Urothelium cell line (cell line): Measurements from ENCODE around the gene MSH3.
"Not testable (repeated sequence)": the region's sequence is repeated elsewhere in the genome, so short reads cannot be mapped to it uniquely, and the experiment has no call there.

Source experiments
- DNase-seq: peaks from one replicate; pipeline ENCODE4 v3.0.0; 2011; ENCODE audit warnings: low spot score, mixed read lengths
- FAIRE-seq: peaks from 2 replicates; lab custom pipeline; 2011; peaks lifted over from hg19 to GRCh38; lab: Jason Lieb, UNC

MSH3 gene

DNA sequence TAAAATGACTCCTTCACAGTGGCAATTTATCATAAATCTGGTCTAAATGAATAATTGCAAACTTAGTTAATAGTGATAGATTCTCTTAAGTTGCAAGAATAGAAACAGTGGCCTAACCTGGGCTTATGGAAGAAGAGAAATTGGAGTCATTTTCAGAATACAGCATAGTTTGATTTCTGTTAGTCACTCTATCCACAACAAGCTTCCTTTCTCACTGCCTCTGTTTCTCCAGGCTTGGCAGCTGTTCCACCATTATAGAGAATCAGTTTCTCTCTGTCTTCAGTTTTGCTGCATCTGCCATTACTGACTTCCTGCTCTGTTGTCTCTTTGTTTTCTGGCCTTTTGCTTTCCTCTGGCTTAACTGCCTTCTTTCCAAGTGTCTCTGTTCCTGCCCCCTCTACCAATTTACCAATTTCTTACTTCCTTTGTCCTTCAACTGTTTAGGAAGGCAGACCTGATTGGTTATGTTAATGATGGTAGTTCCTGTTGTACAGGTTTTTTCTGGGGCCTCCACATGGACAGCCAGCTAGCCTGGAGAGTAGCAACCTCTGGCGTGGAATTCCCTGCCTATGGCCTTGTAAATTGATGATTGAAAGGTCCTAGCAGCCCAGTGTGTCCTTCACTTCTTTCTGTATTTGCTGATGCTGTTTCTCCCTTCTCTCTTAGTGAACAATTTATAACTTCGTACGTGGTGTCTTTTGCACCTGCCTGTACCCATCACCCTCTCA, 229.8 kb downstream of the MSH3 start:
- DNase-seq (no peak), FAIRE-seq (no peak)

DNA sequence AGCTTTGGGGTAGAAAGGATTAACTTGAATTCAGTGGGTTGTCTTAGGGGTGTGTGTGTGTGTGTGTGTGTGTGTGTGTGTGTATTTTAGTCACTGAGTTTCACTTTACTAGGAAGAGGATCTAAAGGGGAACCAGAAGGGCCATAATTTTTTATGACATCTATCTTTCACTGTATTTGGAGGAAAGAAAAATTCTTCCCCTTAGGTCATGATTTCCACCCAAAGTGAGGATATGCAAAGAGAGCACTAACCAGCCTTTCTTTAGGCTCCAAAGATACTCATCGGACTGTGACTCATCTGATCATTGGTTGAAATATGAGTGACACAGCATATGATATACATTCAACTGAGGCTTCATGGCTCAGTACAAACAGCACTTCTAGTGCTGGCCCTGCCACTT, 230.5 kb downstream of the MSH3 start:
- DNase-seq = no peak
- no peak for FAIRE-seq

DNA sequence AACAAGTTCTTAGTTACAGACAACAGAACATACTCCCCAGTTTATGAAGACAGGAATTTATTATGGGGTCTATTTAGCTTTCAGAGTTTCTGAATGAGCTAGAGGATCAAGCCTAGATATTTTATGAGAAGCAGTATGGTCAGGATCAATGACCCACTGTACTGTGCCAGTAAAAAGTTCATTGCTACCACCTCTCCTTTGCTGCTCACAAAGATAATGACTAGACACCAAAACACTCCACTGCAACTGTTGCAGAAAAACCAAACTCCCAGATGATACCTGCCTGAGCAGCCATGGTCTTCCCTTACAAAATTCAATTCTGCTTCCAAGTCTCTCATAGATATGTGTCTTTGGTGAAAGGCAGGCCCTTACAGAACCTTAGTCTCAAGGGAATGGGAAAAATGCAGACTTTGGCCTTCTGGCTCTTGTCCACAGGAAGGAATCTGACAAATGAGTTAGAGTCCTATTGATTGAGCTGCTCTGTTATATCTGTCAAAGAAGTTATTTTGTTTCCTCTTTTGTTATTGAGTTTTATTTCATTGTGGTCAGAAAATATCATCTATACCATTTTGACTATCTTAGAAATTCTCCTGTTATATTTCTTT, 231.0 kb downstream of the MSH3 start:
- DNase-seq (no peak), FAIRE-seq (no peak)

DNA sequence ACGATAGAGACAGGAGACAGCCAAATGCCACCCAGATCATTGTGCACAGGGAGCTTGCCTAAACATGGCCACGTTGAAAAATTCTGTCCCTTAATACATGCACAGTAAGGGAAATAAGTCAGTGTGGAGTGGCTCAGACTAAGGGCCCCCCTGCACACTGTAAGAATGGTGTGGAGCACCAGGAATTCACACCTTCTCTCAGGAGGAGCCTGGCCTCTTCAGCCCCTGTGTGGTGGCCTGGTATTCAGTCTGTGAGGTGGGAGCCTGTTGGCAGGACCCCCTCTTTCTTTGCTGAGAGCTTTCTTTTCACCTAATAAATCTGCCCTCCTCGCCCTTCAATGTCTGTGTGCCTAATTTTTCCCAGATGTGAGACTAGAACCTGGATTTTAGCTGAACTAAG, 239.6 kb downstream of the MSH3 start:
- FAIRE-seq (no peak), DNase-seq (no peak)

DNA sequence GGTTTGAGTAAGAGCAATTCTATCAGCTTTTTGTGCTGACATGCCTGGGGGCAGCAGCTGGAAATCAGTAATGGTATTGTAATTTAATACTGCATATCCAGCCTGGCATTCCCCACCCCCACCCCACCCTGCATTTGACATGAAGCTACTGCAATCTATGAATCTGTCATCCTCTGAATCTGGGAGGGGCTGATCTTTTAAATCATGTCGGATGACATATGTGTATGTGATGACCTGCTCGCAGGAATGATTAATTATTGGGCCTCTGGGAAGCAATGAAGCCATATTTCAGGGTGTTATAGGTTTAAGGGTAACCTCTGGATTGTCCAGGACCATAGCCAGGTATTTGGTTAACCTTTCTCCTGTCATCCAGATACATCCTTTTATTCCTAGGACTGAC, 241.1 kb downstream of the MSH3 start:
- FAIRE-seq (no peak), DNase-seq (no peak)

DNA sequence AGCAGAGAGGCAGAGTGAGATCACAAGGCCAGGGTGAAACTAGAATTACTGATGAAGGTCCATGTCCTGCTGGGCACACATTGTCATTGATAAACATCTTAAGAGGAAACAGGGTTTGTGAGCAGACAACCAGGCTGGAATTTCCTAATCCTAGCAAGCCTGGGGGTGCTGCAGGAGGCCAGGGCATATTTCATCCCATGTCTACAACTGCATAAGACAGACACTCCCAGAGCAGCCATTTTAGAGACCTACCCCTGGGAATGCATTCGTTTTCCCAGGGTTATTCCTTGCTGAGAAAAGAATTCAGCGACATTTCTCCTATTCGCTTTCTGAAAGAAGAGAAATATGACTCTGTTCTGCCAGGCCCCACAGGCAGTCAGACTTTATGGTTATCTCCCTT, 248.2 kb downstream of the MSH3 start:
- not testable (repeated sequence) for DNase-seq, FAIRE-seq

DNA sequence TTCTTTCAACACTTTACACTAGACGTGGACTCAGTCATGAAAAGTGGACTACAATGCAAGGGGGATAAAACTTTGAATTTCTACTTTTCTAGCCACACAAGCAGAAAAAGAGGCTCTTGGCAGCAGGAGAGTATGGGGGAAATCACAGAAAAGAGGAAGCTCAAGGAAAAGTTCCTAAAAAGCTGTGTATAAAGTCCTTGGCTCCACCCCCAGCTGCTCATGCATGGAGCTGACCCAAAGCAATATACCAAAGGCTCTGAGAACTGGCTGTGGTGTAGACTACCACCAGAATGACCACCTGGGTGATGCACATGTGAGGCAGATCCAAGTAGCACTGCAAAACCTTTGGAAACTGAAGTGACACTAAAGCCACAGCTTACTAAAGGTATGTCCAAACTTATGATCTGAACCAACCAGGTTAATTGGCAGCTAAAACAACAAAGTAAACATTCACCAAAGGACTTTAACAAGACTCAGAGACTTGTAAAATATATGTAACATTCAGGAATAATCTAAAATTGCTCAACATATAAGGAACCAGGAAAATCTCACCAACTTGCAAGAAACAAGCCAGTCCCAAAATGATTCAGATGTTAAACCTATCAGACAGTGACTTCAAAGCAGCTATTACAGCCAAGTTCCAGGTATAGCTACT, 250.2 kb downstream of the MSH3 start:
- no peak for DNase-seq
- FAIRE-seq = no peak

DNA sequence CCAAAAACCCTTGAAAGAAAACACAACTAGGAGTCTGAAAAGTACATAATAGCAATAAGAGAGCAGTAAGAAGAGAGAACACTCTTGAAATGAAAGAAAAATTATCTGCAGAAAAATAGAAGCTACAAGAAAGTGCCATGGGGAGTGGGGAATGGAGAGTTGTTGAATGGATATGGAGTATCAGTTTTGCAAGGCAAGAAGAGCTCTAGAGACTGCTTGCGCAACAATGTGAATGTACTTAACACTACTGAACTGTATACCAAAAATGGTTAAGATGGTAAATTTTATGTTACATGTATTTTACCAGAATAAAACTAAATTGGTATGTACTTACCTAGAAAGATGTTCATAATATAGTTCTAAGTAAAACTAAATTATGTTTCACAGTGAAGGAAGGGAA, 251.0 kb downstream of the MSH3 start:
- DNase-seq (no peak), FAIRE-seq (no peak)

DNA sequence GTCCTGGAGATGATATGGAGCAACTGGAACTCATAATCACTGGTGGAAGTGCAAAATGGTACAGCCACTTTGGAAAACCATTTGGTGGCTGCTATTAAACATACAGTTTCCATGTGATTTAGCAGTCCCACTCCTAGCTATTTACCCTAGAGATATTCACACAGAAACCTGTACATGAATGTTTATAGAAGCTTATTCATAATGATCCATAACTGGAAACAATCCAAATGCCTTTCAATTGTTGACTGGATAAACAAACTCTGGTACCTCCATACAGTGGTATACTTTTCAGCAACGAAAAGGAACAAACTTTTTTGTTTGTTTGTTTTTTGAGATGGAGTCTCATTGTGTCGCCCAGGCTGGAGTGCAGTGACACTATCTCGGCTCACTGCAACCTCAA, 258.0 kb downstream of the MSH3 start:
- DNase-seq (no peak), FAIRE-seq (no peak)

DNA sequence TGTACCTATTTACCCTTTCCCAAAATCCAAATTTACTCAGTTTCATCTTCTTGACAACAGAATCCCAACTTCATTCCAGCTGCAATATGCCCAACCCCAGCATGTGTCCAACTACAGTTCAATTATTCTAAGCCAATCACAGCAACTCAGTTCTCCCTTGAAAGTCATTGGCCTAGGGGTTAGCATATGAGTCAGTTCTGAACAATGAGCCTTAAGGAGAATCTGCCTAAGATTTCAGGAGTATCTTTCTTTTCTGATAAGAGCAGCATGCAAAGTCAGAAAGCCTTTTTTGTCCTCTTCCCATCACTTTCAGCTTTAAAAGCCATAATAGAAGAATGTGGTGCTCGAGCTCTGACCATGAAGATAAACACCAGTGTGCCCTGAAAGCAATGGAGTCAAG, 261.3 kb downstream of the MSH3 start:
- FAIRE-seq (no peak), DNase-seq (no peak)

DNA sequence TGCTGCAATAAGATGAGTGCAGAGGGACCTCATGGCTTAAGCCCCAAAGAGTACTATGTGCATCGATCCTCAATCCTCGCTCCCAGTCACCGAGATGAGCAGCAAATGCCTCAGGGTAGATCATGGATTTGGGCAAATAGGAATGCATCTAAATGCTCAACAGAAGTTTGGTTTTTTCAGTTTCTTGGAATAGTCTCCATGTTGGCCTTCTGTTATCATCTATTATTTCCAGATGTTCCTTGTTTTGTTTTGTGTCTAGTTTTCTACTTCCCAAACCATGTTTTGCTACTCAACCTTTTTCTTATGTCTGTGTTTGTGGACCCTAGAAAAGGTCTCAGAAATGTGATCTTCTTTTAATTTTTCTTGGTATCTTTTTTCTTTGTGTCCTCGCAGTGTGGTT, 262.2 kb downstream of the MSH3 start:
- FAIRE-seq (no peak), DNase-seq (no peak)

DNA sequence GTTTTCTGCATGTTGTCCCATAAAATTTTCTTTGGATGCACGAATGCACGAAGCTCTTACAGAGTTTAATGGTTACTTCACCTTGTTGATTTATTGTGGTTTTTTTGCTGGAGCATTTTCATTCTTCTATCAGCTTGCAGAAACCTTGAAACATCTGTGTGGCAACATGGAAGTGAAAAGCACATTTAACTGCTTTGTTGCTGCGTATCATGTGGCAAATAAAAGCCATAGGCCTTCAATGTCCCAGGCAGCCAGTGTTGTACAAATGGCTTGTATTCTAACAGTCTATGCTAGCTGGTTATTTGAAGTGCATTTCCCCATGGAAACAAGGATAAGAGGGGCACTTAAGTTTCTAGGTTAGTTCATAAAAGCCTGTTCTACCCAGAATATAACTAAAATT, 263.2 kb downstream of the MSH3 start:
- no peak for FAIRE-seq
- no peak for DNase-seq

DNA sequence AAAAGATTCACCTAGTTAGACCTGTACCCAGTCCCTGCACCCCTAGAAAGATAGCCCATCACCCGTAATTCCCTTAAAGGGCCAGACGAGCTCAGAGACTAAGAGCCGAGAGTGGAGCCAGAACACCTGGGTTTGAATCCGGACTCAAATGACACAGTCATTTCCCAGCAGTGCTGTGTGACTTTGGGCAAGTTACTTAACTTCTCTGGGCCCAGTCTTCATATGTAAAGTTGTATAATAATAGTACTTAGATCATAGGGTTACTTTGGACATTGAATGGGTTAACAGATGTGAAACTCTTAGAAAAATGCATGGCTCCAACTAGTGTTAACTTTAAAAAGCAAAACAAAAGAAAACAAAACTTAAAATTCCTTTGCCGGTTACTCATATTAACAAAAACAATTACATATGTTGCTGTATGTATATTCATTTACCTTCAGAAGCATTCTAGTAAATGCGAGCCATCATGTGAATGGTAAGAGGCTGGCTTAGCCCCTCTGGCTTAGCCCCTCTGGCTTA, 265.3 kb downstream of the MSH3 start:
- FAIRE-seq (no peak), DNase-seq (no peak)

DNA sequence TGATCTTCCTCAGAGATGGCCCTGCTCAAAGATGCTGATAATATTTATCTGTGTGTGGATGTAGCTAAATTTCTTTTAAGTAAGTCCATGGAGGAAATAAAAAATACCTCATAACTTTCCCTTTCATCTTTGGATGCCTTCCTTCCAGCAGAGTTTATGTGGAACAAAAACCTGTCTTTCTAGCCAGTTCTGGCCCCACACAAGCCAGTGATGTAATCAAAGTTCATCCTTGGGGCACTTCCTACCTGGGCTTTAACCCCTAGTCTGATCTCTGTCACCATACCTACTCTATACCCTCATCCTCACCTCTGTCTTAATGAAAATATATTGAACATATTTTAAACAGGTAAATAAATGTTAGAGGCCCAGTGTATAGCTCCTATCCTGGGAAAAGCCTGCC, 265.9 kb downstream of the MSH3 start:
- DNase-seq (no peak), FAIRE-seq (no peak)

DNA sequence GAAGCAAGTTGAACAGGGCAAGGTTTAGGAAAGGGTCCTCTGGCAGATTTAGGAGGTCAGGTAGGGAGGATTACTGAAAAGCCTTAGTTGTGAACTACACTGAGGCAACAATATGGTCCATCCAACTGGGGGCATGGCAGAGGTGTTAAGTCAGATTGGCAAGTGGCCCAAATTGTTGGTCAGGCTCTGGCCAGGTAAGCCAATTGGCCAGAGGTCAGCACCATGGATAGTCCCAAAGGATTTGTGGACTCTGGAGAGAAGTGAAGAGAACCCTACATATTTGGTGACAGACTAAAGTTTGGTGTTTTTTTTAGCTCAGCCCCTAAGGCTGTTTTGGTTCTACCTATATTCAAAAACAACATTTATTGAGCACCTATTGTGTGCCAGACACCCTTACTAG, 266.6 kb downstream of the MSH3 start:
- no peak for FAIRE-seq

DNA sequence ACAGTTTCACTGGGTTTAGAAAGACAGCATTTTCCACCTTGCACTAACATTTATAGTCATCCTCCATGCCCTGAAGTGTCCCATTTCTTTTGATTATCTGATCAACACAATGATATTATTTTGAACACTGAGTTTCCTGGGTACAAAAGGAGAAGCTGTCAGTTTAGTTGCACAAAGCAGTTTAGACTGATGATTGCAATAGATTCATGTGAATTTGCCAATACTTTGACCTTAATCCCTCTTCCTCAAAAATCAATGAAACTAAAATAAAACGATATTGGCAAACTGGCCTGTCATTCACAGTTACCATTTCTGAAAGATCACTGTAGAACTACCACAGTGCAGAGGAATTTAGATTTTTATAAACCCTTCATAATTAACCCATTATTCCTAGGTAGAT, 271.5 kb downstream of the MSH3 start:
- DNase-seq (no peak), FAIRE-seq (no peak)

More for the DNA sequence above, 266.6 kb downstream of the MSH3 start:
- DNase-seq = no peak
